ENCODE data around the gene SOX8. TPM values are rescaled to one million over a fixed set of nuclear protein-coding genes. Genes with fewer than 3 reads are reported as not detected.

Gene SOX8
- total RNA-seq, result 0.47 and 0.61 TPM in 2 replicates

GRCh38 chr16:981695-982144, at the start of gene SOX8:
SOX8 (plus strand) TSS chr16:981770; CDS start chr16:981923, 153 bp downstream.
- Mint-ChIP-seq H3K27ac (no peak within 1 kb of the TSS), H3K9me3 (no peaks in the 10 kb centered on the region), H3K36me3 (ENCODE audit: low read depth) (no peaks in the 10 kb centered on the region), H3K27me3 (ENCODE audit: insufficient read depth) (peaks cover 9% of the 10 kb centered on the region), H3K4me3 (peak within 1 kb of the TSS; percentile 75), H3K4me1 (ENCODE audit: low read depth) (no peaks in the 10 kb centered on the region)
- no peak for DNase-seq (ENCODE audit: low spot score)
- intact Hi-C loops (cut with micrococcal nuclease), result loop anchor here (1.0 kb wide), 1 partner anchor 10 kb away; no protein-coding TSS in a partner anchor

DNA sequence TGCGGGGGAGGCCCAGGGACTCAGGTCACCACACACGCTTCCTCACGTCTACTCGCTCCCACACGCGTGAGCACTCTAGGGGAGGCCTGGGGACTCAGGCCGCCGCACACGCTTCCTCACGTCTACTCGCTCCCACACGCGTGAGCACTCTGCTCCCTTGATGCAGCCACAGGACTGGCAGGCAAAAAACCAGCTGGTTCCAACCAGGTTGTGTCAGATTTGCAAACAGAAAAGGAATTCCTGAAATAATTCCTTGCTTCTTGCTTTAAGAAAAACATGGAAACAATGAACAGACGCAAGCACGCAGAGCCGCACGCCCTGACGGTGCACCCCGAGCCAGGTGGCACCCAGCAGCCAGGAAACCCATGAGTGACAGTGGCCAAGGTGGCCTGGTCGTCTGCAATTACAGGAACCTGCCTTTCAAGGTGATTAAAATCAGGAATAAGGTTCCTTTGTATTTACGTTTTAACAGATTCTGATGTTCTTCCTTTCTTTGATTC, 48.7 kb upstream of the SOX8 start:
- Mint-ChIP-seq H3K4me1 (ENCODE audit: low read depth) (no peaks in the 10 kb centered on the region), H3K9me3 (no peaks in the 10 kb centered on the region)

GRCh38 chr16:933581-933980, 48.0 kb upstream of the SOX8 start:
- Mint-ChIP-seq H3K36me3 (ENCODE audit: low read depth) (peaks cover 2% of the 10 kb centered on the region), H3K4me1 (ENCODE audit: low read depth) (no peaks in the 10 kb centered on the region), H3K27ac (no peak overlapping the region), H3K9me3 (no peaks in the 10 kb centered on the region), H3K4me3 (no peak overlapping the region), H3K27me3 (ENCODE audit: insufficient read depth) (no peaks in the 10 kb centered on the region)
- DNase-seq (ENCODE audit: low spot score), result no peak
- intact Hi-C loops (cut with micrococcal nuclease), result no loop called here

More for the DNA sequence above, 48.7 kb upstream of the SOX8 start:
- Mint-ChIP-seq H3K36me3 (ENCODE audit: low read depth) (peaks cover 2% of the 10 kb centered on the region), H3K4me3 (no peak overlapping the region), H3K27ac (no peak overlapping the region), H3K27me3 (ENCODE audit: insufficient read depth) (no peaks in the 10 kb centered on the region)
- intact Hi-C loops (cut with micrococcal nuclease), result no loop called here
- DNase-seq (ENCODE audit: low spot score), result no peak

DNA sequence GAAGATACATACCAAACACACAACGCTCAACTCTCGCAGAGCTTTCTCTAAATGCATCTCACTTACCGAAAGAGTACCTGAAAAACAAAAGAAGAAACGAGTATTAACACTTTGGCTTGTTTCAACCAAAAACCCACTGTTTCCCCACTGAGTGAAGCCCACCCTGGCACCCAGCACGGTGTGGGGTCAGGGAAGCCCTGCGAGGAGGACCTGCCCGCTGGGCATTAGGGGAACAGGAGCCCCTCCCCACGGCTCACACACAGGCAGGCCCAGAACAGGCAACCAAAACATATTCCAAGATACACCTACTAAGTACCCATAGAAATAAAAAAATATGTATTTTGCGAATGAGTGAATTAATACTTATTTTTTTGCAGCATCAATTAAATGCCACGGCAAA, 47.4 kb upstream of the SOX8 start:
- DNase-seq (ENCODE audit: low spot score), result no peak
- Mint-ChIP-seq H3K36me3 (ENCODE audit: low read depth) (peaks cover 2% of the 10 kb centered on the region), H3K9me3 (no peaks in the 10 kb centered on the region), H3K27me3 (ENCODE audit: insufficient read depth) (no peaks in the 10 kb centered on the region), H3K27ac (no peak overlapping the region), H3K4me1 (ENCODE audit: low read depth) (no peaks in the 10 kb centered on the region), H3K4me3 (no peak overlapping the region)
- intact Hi-C loops (cut with micrococcal nuclease), result no loop called here

DNA sequence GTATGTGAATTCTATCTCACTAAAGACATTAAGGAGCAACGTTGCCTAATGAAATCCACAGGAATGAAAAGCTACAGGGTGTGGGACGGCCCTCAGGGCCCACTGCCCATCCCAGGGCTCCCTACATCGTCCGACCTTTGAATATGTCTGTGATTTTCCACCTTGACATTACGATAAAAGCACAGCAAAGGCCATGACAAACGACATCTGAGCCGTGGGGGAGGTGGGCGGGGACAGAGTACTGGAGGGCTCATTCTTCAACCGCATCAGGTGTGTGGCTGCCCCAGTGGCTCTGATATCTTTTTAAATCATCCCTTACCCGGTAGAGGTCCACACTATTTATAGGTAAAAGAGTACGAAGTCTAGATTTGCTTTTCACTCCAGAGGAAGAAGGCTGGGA, 45.9 kb upstream of the SOX8 start:
- Mint-ChIP-seq H3K4me1 (ENCODE audit: low read depth) (no peaks in the 10 kb centered on the region), H3K9me3 (no peaks in the 10 kb centered on the region), H3K27me3 (ENCODE audit: insufficient read depth) (no peaks in the 10 kb centered on the region), H3K36me3 (ENCODE audit: low read depth) (peaks cover 2% of the 10 kb centered on the region), H3K27ac (no peak overlapping the region), H3K4me3 (no peak overlapping the region)
- intact Hi-C loops (cut with micrococcal nuclease), result no loop called here
- no peak for DNase-seq (ENCODE audit: low spot score)

DNA sequence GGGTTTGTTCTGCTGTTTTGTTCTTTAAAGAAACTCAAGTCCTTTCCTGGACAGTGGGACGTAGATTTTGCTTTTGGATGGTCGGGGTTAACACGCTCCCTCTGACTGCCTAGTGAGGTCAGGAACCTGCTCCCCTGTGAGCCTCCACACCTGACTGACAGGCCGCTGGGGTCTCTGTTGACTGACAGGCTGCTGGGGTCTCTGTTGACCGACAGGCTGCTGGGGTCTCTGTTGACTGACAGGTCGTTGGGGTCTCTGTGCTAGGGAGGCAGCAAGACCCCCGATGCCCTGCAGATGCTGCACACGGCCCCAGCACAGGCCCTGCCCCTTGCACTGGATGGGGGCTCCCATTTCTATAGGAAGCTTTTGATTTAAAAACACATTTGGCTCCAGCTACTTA, 44.3 kb upstream of the SOX8 start:
- Mint-ChIP-seq H3K36me3 (ENCODE audit: low read depth) (peaks cover 12% of the 10 kb centered on the region), H3K4me3 (no peak overlapping the region), H3K27me3 (ENCODE audit: insufficient read depth) (no peaks in the 10 kb centered on the region), H3K27ac (no peak overlapping the region), H3K4me1 (ENCODE audit: low read depth) (no peaks in the 10 kb centered on the region), H3K9me3 (peaks cover 12% of the 10 kb centered on the region)
- no peak for DNase-seq (ENCODE audit: low spot score)
- intact Hi-C loops (cut with micrococcal nuclease), result no loop called here

DNA sequence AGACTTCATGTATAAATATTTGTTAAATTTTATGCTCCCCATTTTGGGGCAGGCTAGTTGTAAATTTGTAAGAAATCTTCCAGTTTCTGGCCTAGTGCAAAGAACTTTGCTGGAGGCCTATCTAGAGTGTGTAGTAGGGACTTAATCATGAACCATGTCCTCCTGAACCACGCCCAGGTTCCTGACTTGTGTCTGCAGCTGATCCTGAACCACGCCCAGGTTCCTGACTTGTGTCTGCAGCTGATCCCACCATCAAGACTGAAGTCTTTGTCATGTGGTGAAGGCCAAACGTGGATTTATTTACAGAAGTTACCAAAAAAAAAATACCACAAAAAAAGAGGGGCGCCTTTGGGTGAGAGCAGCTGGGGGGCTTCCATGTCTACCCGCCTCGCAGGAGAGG, 43.8 kb upstream of the SOX8 start:
- no peak for DNase-seq (ENCODE audit: low spot score)
- Mint-ChIP-seq H3K36me3 (ENCODE audit: low read depth) (peaks cover 14% of the 10 kb centered on the region), H3K27me3 (ENCODE audit: insufficient read depth) (no peaks in the 10 kb centered on the region), H3K9me3 (peaks cover 15% of the 10 kb centered on the region), H3K27ac (no peak overlapping the region), H3K4me1 (ENCODE audit: low read depth) (no peaks in the 10 kb centered on the region), H3K4me3 (no peak overlapping the region)
- intact Hi-C loops (cut with micrococcal nuclease), result no loop called here

DNA sequence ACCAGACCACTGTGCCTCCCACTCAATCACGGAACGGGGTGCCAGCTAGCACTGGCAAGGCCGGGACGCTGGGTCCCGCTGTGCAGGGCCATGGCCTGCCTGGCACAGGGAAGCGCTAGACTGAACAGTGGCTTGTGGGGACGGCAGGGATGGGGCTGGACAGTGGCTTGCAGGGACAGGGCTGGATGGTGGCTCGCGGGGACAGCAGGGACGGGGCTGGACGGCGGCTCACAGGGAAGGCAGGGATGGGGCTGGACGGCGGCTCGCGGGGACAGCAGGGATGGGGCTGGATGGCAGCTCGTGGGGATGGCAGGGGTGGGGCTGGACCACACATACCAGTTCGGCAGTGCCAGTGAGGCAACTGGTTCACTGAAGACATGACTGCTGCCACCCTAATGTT, 43.4 kb upstream of the SOX8 start:
- intact Hi-C loops (cut with micrococcal nuclease), result no loop called here

GRCh38 chr16:938752-939151, 42.8 kb upstream of the SOX8 start:
- H3K27me3 Mint-ChIP-seq (ENCODE audit: insufficient read depth), result no peaks in the 10 kb centered on the region
- no peak overlapping the region for H3K4me3 Mint-ChIP-seq
- peaks cover 17% of the 10 kb centered on the region for H3K36me3 Mint-ChIP-seq (ENCODE audit: low read depth)
- no peak overlapping the region for H3K27ac Mint-ChIP-seq
- intact Hi-C loops (cut with micrococcal nuclease), result no loop called here
- DNase-seq (ENCODE audit: low spot score), result no peak
- peaks cover 19% of the 10 kb centered on the region for H3K9me3 Mint-ChIP-seq
- no peaks in the 10 kb centered on the region for H3K4me1 Mint-ChIP-seq (ENCODE audit: low read depth)

More for the DNA sequence above, 43.4 kb upstream of the SOX8 start:
- DNase-seq (ENCODE audit: low spot score), result no peak
- Mint-ChIP-seq H3K4me3 (no peak overlapping the region), H3K9me3 (peaks cover 17% of the 10 kb centered on the region), H3K36me3 (ENCODE audit: low read depth) (peaks cover 15% of the 10 kb centered on the region), H3K4me1 (ENCODE audit: low read depth) (no peaks in the 10 kb centered on the region), H3K27me3 (ENCODE audit: insufficient read depth) (no peaks in the 10 kb centered on the region), H3K27ac (no peak overlapping the region)

- Mint-ChIP-seq H3K4me1 (ENCODE audit: low read depth) (no peaks in the 10 kb centered on the region), H3K36me3 (ENCODE audit: low read depth) (peaks cover 18% of the 10 kb centered on the region), H3K27me3 (ENCODE audit: insufficient read depth) (no peaks in the 10 kb centered on the region), H3K27ac (no peak overlapping the region), H3K9me3 (peaks cover 21% of the 10 kb centered on the region), H3K4me3 (no peak overlapping the region)
- intact Hi-C loops (cut with micrococcal nuclease), result no loop called here
- no peak for DNase-seq (ENCODE audit: low spot score)
These were observed 42.3 kb upstream of the SOX8 start for GRCh38 chr16:939311-939710.

DNA sequence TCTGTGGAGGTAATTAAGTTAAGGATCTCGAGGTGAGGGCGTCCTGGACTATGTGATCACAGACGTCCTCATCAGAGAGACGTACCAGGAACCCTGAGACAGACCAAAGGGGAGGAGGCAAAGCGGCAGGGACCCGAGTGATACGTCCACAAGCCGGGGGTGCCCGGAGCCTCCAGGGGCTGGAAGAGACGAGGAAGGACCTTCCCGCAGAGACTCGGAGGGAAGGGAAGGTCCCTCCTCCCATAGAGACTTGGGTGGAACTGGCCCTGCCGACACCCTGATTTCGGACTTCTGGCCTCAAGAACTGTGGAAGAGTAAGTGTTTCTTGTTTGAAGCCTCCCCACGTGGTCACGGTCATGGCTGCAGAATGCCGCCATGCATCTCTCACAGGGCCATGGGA, 41.6 kb upstream of the SOX8 start:
- intact Hi-C loops (cut with micrococcal nuclease), result no loop called here
- H3K27me3 Mint-ChIP-seq (ENCODE audit: insufficient read depth), result no peaks in the 10 kb centered on the region
- H3K4me1 Mint-ChIP-seq (ENCODE audit: low read depth), result no peaks in the 10 kb centered on the region
- no peak overlapping the region for H3K4me3 Mint-ChIP-seq
- H3K36me3 Mint-ChIP-seq (ENCODE audit: low read depth), result peaks cover 18% of the 10 kb centered on the region
- no peak for DNase-seq (ENCODE audit: low spot score)
- no peak overlapping the region for H3K27ac Mint-ChIP-seq
- peaks cover 21% of the 10 kb centered on the region for H3K9me3 Mint-ChIP-seq

- DNase-seq (ENCODE audit: low spot score), result no peak
- Mint-ChIP-seq H3K36me3 (ENCODE audit: low read depth) (peaks cover 18% of the 10 kb centered on the region), H3K9me3 (peaks cover 21% of the 10 kb centered on the region), H3K4me1 (ENCODE audit: low read depth) (no peaks in the 10 kb centered on the region), H3K4me3 (no peak overlapping the region), H3K27me3 (ENCODE audit: insufficient read depth) (no peaks in the 10 kb centered on the region), H3K27ac (no peak overlapping the region)
- intact Hi-C loops (cut with micrococcal nuclease), result no loop called here
These were observed 39.0 kb upstream of the SOX8 start for GRCh38 chr16:942436-943060.

GRCh38 chr16:943971-944370, 37.6 kb upstream of the SOX8 start:
- peaks cover 18% of the 10 kb centered on the region for H3K36me3 Mint-ChIP-seq (ENCODE audit: low read depth)
- H3K27me3 Mint-ChIP-seq (ENCODE audit: insufficient read depth), result no peaks in the 10 kb centered on the region
- no peak overlapping the region for H3K27ac Mint-ChIP-seq
- H3K4me3 Mint-ChIP-seq, result no peak overlapping the region
- H3K9me3 Mint-ChIP-seq, result peaks cover 21% of the 10 kb centered on the region
- H3K4me1 Mint-ChIP-seq (ENCODE audit: low read depth), result no peaks in the 10 kb centered on the region
- intact Hi-C loops (cut with micrococcal nuclease), result no loop called here
- DNase-seq (ENCODE audit: low spot score), result no peak
